ENCODE results near the gene FGFR2. TPM values are rescaled to one million over a fixed set of nuclear protein-coding genes. Genes with fewer than 3 reads are reported as not detected.

Gene FGFR2
- total RNA-seq, 1 experiment from 2014 or later, result 5.7 TPM

DNA sequence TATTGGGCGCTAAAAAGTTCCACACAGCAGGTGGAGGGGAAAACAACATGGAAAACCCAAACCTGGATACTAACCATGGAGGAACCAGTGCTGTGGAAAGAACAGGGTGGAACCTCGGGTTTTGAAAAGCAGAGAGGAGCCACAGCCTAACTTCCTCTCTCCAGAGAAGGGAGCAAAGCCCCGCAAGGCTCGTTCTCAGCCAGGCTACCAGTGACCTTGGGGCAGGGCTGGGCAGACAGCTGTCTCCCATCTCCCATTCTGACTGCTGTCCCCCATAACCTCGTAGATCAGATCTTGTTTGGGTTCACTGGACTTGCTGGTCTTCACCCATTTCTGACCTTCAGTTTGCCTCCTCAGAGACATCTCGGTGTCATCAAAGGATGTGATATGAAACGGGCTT is 47.5 kb upstream of the FGFR2 start:
- TF ChIP-seq, protein P1, sequence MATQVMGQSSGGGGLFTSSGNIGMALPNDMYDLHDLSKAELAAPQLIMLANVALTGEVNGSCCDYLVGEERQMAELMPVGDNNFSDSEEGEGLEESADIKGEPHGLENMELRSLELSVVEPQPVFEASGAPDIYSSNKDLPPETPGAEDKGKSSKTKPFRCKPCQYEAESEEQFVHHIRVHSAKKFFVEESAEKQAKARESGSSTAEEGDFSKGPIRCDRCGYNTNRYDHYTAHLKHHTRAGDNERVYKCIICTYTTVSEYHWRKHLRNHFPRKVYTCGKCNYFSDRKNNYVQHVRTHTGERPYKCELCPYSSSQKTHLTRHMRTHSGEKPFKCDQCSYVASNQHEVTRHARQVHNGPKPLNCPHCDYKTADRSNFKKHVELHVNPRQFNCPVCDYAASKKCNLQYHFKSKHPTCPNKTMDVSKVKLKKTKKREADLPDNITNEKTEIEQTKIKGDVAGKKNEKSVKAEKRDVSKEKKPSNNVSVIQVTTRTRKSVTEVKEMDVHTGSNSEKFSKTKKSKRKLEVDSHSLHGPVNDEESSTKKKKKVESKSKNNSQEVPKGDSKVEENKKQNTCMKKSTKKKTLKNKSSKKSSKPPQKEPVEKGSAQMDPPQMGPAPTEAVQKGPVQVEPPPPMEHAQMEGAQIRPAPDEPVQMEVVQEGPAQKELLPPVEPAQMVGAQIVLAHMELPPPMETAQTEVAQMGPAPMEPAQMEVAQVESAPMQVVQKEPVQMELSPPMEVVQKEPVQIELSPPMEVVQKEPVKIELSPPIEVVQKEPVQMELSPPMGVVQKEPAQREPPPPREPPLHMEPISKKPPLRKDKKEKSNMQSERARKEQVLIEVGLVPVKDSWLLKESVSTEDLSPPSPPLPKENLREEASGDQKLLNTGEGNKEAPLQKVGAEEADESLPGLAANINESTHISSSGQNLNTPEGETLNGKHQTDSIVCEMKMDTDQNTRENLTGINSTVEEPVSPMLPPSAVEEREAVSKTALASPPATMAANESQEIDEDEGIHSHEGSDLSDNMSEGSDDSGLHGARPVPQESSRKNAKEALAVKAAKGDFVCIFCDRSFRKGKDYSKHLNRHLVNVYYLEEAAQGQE (IDR thresholded peaks at IDR 0.05; ENCODE audit: insufficient read depth in 1 of 2, low read depth in 2 of 2, low read length in 1 of 2), result no peak
- no peak for TF ChIP-seq POLR2AphosphoS5 (IDR thresholded peaks at IDR 0.05; ENCODE audit: low read depth, low read length)
- no peak for TF ChIP-seq TCF7L2 (IDR thresholded peaks at IDR 0.05; ENCODE audit: low read depth, low read length)
- TF ChIP-seq CTCF (IDR thresholded peaks at IDR 0.05), result no peak
- TF ChIP-seq SIN3A (IDR thresholded peaks at IDR 0.05; ENCODE audit: borderline replicate concordance, insufficient read depth, low read depth, low read length), result no peak
- ChIA-PET CTCF (no interaction called here), POLR2A (no interaction called here)
- no peaks in the 10 kb centered on the region for H3K9me3 ChIP-seq (ENCODE audit: control insufficient read depth, insufficient read depth, low read depth, low read length)
- no peak overlapping the region for H3K27ac ChIP-seq (ENCODE audit: low read length)
- DNase-seq (ENCODE audit: low read depth, low spot score), result no peak
- H3K4me3 ChIP-seq (ENCODE audit: low read depth in 2 of 2, low read length in 2 of 2), result no peak overlapping the region
- H3K4me1 ChIP-seq (ENCODE audit: control insufficient read depth, insufficient read depth, low read length), result no peaks in the 10 kb centered on the region
- no peaks in the 10 kb centered on the region for H3K36me3 ChIP-seq (ENCODE audit: control insufficient read depth, insufficient read depth, low read length)
- no peaks in the 10 kb centered on the region for H3K27me3 ChIP-seq (ENCODE audit: control insufficient read depth, insufficient read depth, low read length)
- no TSS peak for BruUV-seq (replicated peaks)
- no peak for ATAC-seq
- intact Hi-C loops (cut with micrococcal nuclease; ENCODE audit: unreplicated experiment) (no loop called here), in situ Hi-C loops (cut with HindIII; ENCODE audit: low pct_unique_long_range_greater_than_20kb, low sequenced_read_pairs) (no loop called here)

DNA sequence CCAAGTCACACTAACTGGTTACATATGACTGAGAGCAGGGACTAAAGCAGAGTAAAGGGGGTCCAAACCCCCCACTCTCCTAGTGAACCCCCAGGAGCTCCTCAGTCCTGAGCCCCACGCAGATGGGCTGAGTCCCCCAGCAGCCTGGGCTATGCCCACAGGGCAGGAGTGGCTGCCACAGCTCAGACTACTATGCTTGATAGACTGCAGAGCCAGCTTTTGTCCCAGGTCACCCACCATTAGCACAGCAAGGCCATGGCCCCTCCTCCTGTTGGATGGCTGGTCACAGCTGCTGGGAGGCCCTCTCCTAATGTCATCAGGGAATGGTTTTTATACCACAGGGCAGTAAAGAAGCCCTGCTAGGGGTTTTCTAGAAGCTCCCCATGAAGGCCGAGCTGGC is 46.3 kb upstream of the FGFR2 start:
- POLR2A ChIA-PET, result interaction anchor here (0.6 kb wide), 1 partner anchor 175 kb away, joined by 3 read pairs; no protein-coding TSS in a partner anchor
- CTCF ChIA-PET, result no interaction called here

More for the DNA sequence above, 46.3 kb upstream of the FGFR2 start:
- no peak for ATAC-seq
- Histone ChIP-seq H3K4me3 (ENCODE audit: low read depth in 2 of 2, low read length in 2 of 2) (no peak overlapping the region), H3K27ac (ENCODE audit: low read length) (no peak overlapping the region), H3K9me3 (ENCODE audit: control insufficient read depth, insufficient read depth, low read depth, low read length) (no peaks in the 10 kb centered on the region), H3K4me1 (ENCODE audit: control insufficient read depth, insufficient read depth, low read length) (no peaks in the 10 kb centered on the region), H3K36me3 (ENCODE audit: control insufficient read depth, insufficient read depth, low read length) (no peaks in the 10 kb centered on the region), H3K27me3 (ENCODE audit: control insufficient read depth, insufficient read depth, low read length) (no peaks in the 10 kb centered on the region)
- in situ Hi-C loops (cut with HindIII; ENCODE audit: low pct_unique_long_range_greater_than_20kb, low sequenced_read_pairs) (no loop called here), intact Hi-C loops (cut with micrococcal nuclease; ENCODE audit: unreplicated experiment) (no loop called here)
- TF ChIP-seq CTCF (IDR thresholded peaks at IDR 0.05), result no peak
- TF ChIP-seq SIN3A (IDR thresholded peaks at IDR 0.05; ENCODE audit: borderline replicate concordance, insufficient read depth, low read depth, low read length), result no peak
- no peak for TF ChIP-seq TCF7L2 (IDR thresholded peaks at IDR 0.05; ENCODE audit: low read depth, low read length)
- no peak for TF ChIP-seq POLR2AphosphoS5 (IDR thresholded peaks at IDR 0.05; ENCODE audit: low read depth, low read length)
- TF ChIP-seq, protein P1 (IDR thresholded peaks at IDR 0.05; ENCODE audit: insufficient read depth in 1 of 2, low read depth in 2 of 2, low read length in 1 of 2), result no peak
- no TSS peak for BruUV-seq (replicated peaks)
- no peak for DNase-seq (ENCODE audit: low read depth, low spot score)

All from Panc1 (cell line).